PFSK-1 (cell line): Measurements from ENCODE around the gene NRXN3.

Experiments used
- FOXP2 ChIP-seq: optimal IDR thresholded peaks from 2 replicates; pipeline ENCODE3; 2011; ENCODE audit warnings: borderline replicate concordance, control low read depth, inconsistent platforms; ENCODE audit not compliant: insufficient read depth; ENCODE audit errors: extremely low read length, extremely low read depth
- POLR2AphosphoS5 ChIP-seq: IDR thresholded peaks from 2 replicates; pipeline ENCODE4 v1.6.1; 2012; ENCODE audit warnings: low read depth, mild to moderate bottlenecking, control low read depth, low read length, moderate library complexity
- SIN3A ChIP-seq: IDR thresholded peaks from 2 replicates; pipeline ENCODE4 v1.6.1; 2012; ENCODE audit warnings: mild to moderate bottlenecking, low read length, moderate library complexity, borderline replicate concordance; ENCODE audit not compliant: insufficient read depth
- TAF1 ChIP-seq: IDR thresholded peaks from 2 replicates; pipeline ENCODE4 v1.6.1; 2012; ENCODE audit warnings: low read length, control low read depth, borderline replicate concordance; ENCODE audit not compliant: insufficient read depth
- TF ChIP-seq, protein P1 (sequence below), 2 experiments: IDR thresholded peaks; 2 replicates each; pipeline versions ENCODE4 v1.6.1 to v1.8.0; 2011 to 2012; ENCODE audit warnings: low read depth in 2 of 2, low read length in 2 of 2, control low read depth in 1 of 2, inconsistent platforms in 1 of 2, mild to moderate bottlenecking in 1 of 2, moderate library complexity in 1 of 2; ENCODE audit not compliant: insufficient read depth in 1 of 2

DNA sequence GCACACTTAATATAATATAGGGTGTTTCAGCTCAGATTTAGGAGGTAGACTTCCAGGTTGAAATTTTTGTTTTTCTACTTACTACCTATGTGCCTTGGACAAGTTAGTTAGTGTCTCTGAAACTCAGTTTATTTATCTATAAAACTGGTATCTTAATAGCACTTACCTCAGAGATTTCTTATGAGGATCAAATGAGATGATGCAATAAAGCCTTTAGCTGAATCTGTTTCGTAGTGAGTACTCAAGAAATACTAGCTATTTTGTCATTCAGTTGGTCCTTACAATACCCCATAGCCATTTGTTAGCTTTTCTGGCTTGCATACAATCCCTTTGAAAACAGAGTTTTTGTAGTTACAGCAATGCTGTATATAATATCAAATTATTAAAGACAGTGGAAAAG lies 497.0 kb downstream of the NRXN3 start:
- no peak for TF ChIP-seq TAF1
- TF ChIP-seq, protein P1, sequence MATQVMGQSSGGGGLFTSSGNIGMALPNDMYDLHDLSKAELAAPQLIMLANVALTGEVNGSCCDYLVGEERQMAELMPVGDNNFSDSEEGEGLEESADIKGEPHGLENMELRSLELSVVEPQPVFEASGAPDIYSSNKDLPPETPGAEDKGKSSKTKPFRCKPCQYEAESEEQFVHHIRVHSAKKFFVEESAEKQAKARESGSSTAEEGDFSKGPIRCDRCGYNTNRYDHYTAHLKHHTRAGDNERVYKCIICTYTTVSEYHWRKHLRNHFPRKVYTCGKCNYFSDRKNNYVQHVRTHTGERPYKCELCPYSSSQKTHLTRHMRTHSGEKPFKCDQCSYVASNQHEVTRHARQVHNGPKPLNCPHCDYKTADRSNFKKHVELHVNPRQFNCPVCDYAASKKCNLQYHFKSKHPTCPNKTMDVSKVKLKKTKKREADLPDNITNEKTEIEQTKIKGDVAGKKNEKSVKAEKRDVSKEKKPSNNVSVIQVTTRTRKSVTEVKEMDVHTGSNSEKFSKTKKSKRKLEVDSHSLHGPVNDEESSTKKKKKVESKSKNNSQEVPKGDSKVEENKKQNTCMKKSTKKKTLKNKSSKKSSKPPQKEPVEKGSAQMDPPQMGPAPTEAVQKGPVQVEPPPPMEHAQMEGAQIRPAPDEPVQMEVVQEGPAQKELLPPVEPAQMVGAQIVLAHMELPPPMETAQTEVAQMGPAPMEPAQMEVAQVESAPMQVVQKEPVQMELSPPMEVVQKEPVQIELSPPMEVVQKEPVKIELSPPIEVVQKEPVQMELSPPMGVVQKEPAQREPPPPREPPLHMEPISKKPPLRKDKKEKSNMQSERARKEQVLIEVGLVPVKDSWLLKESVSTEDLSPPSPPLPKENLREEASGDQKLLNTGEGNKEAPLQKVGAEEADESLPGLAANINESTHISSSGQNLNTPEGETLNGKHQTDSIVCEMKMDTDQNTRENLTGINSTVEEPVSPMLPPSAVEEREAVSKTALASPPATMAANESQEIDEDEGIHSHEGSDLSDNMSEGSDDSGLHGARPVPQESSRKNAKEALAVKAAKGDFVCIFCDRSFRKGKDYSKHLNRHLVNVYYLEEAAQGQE (IDR thresholded peaks at IDR 0.05; ENCODE audit: insufficient read depth in 1 of 2, low read depth in 2 of 2, low read length in 2 of 2): no peak
- TF ChIP-seq POLR2AphosphoS5: no peak
- no peak for TF ChIP-seq SIN3A
- TF ChIP-seq FOXP2: no peak
